ENCODE data around the gene GRIK3.

GRIK3 gene

GRCh38 chr1:36869826-36870225, 164.5 kb downstream of the GRIK3 start:
- no peaks in the 10 kb centered on the region for H4K20me1 ChIP-seq (ENCODE audit: control insufficient read depth, insufficient read depth, low read depth, low read length)
- no peak overlapping the region for H3K4me3 ChIP-seq (ENCODE audit: low read length)
- no peaks in the 10 kb centered on the region for H3K36me3 ChIP-seq (ENCODE audit: control insufficient read depth, low read length)
- H3K27me3 ChIP-seq (ENCODE audit: control insufficient read depth, low read length): no peaks in the 10 kb centered on the region
- H3K9me2 ChIP-seq (replicated peaks; ENCODE audit: control insufficient read depth, low read length): no peaks in the 10 kb centered on the region
- no peaks in the 10 kb centered on the region for H3F3A ChIP-seq (ENCODE audit: control insufficient read depth, insufficient read depth)
- H3K4me2 ChIP-seq (ENCODE audit: low read length): no peak overlapping the region
- no peaks in the 10 kb centered on the region for H3K79me2 ChIP-seq (ENCODE audit: control insufficient read depth, low read length)
- no peak overlapping the region for H3K27ac ChIP-seq (ENCODE audit: low read depth, low read length)
- H3K9me3 ChIP-seq (ENCODE audit: control insufficient read depth, insufficient read depth, low read length): no peaks in the 10 kb centered on the region
- TF ChIP-seq CTCF (IDR thresholded peaks at IDR 0.05; ENCODE audit: low read depth, low read length, poor library complexity, severe bottlenecking): no peak
- no peak for TF ChIP-seq EZH2phosphoT487 (IDR thresholded peaks at IDR 0.05; ENCODE audit: borderline replicate concordance, low read length)
- H3K4me1 ChIP-seq (ENCODE audit: control insufficient read depth, low read length): no peaks in the 10 kb centered on the region

GRCh38 chr1:36869054-36869453, 165.3 kb downstream of the GRIK3 start:
- TF ChIP-seq EZH2phosphoT487 (IDR thresholded peaks at IDR 0.05; ENCODE audit: borderline replicate concordance, low read length) (no peak), CTCF (IDR thresholded peaks at IDR 0.05; ENCODE audit: low read depth, low read length, poor library complexity, severe bottlenecking) (no peak)
- Histone ChIP-seq H3K27me3 (ENCODE audit: control insufficient read depth, low read length) (no peaks in the 10 kb centered on the region), H3K9me2 (replicated peaks; ENCODE audit: control insufficient read depth, low read length) (no peaks in the 10 kb centered on the region), H3K9me3 (ENCODE audit: control insufficient read depth, insufficient read depth, low read length) (no peaks in the 10 kb centered on the region), H3K36me3 (ENCODE audit: control insufficient read depth, low read length) (no peaks in the 10 kb centered on the region), H3K27ac (ENCODE audit: low read depth, low read length) (no peak overlapping the region), H3K4me3 (ENCODE audit: low read length) (no peak overlapping the region), H4K20me1 (ENCODE audit: control insufficient read depth, insufficient read depth, low read depth, low read length) (no peaks in the 10 kb centered on the region), H3K79me2 (ENCODE audit: control insufficient read depth, low read length) (no peaks in the 10 kb centered on the region), H3K4me2 (ENCODE audit: low read length) (no peak overlapping the region), H3F3A (ENCODE audit: control insufficient read depth, insufficient read depth) (no peaks in the 10 kb centered on the region), H3K4me1 (ENCODE audit: control insufficient read depth, low read length) (no peaks in the 10 kb centered on the region)

DNA sequence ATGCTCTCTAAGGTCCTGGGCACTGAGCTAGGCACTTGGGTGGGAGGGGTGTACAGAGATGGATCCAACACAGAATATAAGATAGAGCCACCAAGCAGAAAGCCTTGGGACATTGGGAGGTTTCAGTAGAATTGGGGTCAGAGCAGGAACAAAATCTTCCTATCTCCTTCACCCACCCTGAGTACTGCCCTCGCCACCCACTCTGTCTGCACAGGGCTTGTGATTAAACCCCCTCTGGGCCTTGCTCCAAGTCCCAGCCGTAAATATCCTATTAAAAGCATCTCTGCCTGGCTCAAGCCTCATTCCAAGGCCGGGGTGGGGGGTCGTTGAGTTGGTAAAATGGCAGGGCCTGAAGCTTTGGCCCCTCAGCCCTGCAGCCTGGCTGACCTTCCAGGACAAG, 166.7 kb downstream of the GRIK3 start:
- Histone ChIP-seq H3K9me3 (ENCODE audit: control insufficient read depth, insufficient read depth, low read length) (no peaks in the 10 kb centered on the region), H3K4me2 (ENCODE audit: low read length) (no peak overlapping the region), H3K27me3 (ENCODE audit: control insufficient read depth, low read length) (0 out of 2 replicates have a peak, but pooled peaks cover 3% of the 10 kb centered on the region), H4K20me1 (ENCODE audit: control insufficient read depth, insufficient read depth, low read depth, low read length) (no peaks in the 10 kb centered on the region), H3K9me2 (replicated peaks; ENCODE audit: control insufficient read depth, low read length) (no peaks in the 10 kb centered on the region), H3K4me1 (ENCODE audit: control insufficient read depth, low read length) (no peaks in the 10 kb centered on the region), H3F3A (ENCODE audit: control insufficient read depth, insufficient read depth) (no peaks in the 10 kb centered on the region), H3K27ac (ENCODE audit: low read depth, low read length) (no peak overlapping the region), H3K36me3 (ENCODE audit: control insufficient read depth, low read length) (no peaks in the 10 kb centered on the region), H3K79me2 (ENCODE audit: control insufficient read depth, low read length) (no peaks in the 10 kb centered on the region), H3K4me3 (ENCODE audit: low read length) (no peak overlapping the region)
- TF ChIP-seq CTCF (IDR thresholded peaks at IDR 0.05; ENCODE audit: low read depth, low read length, poor library complexity, severe bottlenecking) (no peak), EZH2phosphoT487 (IDR thresholded peaks at IDR 0.05; ENCODE audit: borderline replicate concordance, low read length) (no peak)

All from DOHH2 (cell line).